Cardiac septum (tissue), 1 donor: Measurements from ENCODE around the gene MID1IP1. TPM values are rescaled to one million over a fixed set of nuclear protein-coding genes. Genes with fewer than 3 reads are reported as not detected.

ENCODE experiments used
- DNase-seq: peaks from one replicate; pipeline ENCODE4 v3.0.0-alpha.2; 2020; ENCODE audit warnings: low spot score
- intact Hi-C: fragments of 100-400 bp; cut with DNase I; formaldehyde crosslinking; loops from one replicate; pipeline ENCODE4 v1.14.0; 2022
- total RNA-seq: library from RNA; stranded (reverse); fragmentation: NEBNext Ultra II Directional; extraction: Animal tissue kit (Norgen Biotek cat#: 25700); gene quantifications from one replicate; pipeline ENCODE4 v1.2.1, GENCODE V29; 2021
- donor health status: DM: no; HTN: no; CAD: no.

The MID1IP1 gene
- total RNA-seq, 1 donor from 2014 or later = 31.4 TPM

DNA sequence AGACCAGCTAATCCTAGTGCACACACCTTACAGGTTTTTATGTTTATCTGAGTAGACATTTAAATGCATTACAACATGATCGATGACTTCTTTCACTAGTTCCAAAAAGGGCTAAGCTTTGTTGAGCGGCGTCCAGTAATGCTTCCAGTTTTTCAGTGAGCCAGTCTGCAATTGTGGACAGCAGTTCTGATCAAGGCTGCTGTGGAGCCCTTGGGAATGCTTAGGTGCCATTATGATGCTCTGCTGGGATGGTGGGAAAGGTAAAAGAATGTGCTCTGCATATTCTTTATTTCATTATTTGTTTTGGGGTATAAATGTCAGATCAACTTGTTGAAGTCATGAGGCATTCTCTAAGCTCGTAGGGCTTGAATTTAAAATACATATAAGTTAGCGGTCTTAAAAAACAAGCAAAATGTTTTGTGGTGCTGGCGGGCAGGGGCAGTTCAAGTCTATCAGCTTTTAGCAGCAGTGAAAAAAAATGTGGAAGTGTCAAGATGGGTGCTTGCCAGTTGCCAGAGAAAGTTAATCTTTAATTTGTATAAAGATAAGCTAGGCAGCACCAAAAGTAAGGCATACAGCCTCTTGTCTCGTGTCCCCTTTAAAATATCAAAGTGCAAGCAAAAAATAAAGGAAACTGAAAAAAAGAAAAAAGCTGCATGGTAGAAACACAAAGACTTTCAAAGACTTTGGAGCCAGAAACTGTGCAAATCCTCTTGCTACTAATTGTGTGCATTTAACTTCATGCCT lies 5.8 kb downstream of the MID1IP1 start:
- intact Hi-C loops = loop anchor here (5.0 to 10.0 kb wide), 3 partner anchors 40 to 348 kb away; no protein-coding TSS in a partner anchor
- no peak for DNase-seq

DNA sequence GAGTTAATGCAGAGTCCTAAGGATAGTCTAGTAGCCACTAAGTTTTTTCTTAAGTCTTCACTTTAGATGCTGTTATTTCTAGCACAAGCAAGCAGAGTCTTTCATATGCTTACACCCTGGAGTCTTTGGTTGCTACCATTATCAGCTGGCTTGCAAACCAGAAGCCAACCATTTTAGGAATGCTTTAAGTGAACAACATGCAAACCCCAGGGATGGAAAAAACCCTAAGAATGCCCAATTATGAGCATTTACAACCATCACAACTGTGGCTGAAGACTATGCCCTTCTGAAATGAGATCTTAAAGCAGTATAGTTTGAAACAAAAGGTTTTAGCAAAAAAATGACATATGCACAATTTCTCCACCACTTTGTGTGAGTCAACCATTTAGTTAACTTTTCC lies 6.6 kb downstream of the MID1IP1 start:
- intact Hi-C loops = loop anchor here (5.0 to 10.0 kb wide), 3 partner anchors 39 to 347 kb away; no protein-coding TSS in a partner anchor

DNA sequence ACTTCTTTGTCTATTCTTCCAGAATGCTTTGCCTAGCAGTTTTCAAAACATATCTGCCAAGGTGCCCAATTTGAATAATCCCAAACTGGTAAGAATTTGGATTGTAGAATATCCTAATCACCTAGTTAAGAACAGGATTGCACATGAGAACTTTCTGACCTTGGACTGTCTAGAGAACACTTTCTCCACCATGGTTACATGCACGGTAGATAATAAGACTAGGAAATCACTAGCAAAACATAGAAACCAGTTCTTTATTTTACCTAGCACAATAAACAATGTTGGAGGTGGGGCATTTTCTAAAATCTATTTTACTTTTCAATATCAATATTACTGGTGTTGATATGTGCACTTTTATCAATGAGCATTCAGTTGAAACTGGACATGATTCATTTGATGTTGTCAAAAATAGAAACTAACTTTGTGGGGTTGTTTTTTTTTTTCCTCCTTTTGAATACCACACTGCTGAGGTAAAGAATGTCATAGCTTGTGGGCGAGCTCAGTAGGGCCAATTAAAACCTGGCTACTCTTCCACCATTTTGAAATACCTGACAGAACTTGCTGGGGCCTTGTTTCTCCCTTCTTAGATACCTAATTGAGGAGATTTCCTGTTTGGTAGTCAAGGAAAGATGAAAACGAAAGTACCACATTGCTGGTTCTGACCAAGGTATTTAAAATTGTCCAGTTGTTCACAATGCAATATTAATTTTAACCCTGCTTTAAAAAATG lies 10.4 kb downstream of the MID1IP1 start:
- intact Hi-C loops = no loop called here
- DNase-seq = no peak

More for the DNA sequence above, 6.6 kb downstream of the MID1IP1 start:
- DNase-seq = no peak

DNA sequence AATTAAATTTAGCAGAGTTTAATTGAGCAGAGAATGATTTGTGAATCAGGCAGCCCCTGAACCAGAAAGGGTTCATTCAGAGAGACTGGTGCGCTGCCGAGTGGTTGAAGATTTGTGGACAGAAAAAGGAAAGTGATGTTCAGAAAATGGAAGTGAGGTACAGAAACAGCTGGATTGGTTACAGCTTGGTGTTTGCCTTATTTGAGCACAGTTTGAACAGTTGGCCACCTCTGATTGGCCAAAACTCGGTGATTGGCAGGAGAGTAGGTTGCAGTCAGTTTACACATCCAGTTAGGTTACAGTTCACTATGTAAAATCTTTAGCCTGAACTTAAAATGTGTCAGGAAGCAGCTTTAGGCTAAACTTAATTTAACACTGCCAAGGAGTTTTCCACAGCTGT lies 14.9 kb downstream of the MID1IP1 start:
- no peak for DNase-seq
- intact Hi-C loops = no loop called here

DNA sequence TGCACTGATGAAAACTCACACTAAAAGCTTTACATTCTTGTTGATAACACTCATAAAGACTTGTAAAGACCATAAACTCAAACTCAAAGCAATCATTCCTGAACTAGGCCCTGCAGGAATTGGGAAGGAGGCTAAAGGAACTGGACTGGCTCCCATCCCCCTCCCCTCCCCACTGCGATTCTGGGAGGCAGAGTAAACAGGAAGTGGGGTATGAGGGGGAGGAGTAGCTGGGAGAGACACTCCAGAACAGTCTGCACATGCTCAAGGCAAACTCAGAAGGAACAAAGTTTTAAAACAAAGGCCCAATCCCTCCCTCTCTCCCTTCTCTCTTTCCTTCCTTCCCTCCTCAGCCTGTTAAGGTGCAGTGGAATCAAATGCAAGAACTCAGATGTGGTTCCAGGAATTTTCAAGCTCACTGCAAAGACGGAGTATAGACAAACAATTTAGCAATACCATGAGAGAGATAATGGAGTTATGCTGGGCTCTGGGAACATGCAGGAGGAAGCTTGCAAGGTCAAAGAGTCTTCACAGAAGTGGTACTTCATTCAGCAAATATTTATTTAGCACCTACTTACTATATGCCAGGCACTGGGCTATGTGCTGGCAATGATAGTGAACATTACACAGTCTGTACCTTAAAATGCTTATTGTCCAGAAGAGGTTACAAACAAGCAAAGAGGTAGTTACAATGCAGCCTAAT lies 15.9 kb downstream of the MID1IP1 start:
- intact Hi-C loops = no loop called here
- DNase-seq = no peak

DNA sequence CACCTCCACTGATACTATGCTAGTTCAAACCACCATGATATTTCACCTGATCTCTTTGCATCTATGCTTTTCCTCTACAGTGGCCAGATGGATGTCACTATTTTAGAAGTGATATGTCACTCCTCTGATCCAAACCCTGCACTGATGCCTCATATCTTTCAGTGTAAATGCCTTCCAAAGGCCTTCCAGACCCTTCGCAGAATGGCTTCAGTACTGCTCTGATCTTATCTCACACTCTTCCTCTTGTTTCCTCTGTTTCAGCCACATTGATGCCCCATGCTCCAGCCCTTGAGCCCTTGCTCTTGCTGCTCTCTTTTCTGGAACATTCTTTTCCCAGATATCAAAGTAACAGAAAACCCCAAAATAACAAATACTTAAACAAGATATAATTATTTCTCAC lies 17.9 kb downstream of the MID1IP1 start:
- intact Hi-C loops = no loop called here

DNA sequence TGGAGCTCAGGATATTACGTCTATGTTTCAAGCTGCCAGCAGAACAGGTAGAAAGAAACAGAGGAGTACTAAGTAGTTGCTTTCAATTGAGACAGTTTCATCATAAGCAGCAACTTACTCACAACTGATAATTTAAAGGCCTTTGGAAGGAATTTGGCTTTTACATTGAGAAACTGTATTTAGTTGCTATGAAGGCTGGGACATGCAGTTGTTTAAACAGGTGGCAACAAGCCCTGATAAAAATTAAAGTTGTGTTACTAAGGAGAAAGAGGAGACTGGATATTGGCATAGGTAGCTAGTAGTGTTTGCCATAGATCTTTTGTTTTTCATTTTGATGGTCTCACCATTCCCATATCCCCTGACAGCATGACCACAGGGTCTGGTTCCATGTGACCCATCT lies 18.4 kb downstream of the MID1IP1 start:
- intact Hi-C loops = no loop called here
- no peak for DNase-seq

More for the DNA sequence above, 17.9 kb downstream of the MID1IP1 start:
- no peak for DNase-seq

DNA sequence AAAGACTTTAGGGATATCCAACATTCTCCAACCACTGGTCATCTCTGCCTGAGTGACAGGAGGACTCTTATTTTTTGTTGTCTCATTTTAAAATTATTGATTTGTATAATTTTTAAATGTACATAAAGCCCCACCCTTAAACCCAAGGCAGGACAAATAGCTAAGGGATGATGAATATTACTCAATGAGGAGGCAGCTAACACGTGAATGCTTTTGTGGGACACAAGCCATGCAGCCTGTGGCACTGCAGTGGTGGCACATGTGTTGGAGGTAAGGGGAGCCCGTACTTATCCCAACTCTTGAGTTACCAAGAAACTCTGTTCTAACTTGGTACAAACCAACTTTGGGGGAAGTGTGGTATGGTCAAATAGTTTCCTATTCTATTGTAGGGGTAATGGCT lies 19.5 kb downstream of the MID1IP1 start:
- intact Hi-C loops = no loop called here
- DNase-seq = no peak

DNA sequence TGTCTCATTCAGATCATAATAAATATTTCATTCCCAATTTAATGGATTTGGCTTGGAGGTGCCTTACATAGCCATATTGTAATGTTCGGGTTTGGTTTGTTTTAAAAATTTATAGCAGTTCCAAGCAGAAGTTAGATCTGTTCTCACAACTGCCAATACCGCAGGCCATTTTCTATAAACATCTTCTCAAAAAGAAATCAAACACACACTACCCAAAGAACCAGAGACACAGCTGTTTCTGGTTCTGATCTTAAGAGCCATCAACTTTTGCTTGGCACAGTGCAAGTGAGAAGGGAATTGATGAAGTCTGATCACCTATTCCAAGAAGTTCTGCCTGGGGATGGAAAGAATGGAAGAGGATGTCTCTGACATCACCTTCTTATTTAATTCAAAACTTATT lies 22.9 kb downstream of the MID1IP1 start:
- intact Hi-C loops = no loop called here
- DNase-seq = no peak

DNA sequence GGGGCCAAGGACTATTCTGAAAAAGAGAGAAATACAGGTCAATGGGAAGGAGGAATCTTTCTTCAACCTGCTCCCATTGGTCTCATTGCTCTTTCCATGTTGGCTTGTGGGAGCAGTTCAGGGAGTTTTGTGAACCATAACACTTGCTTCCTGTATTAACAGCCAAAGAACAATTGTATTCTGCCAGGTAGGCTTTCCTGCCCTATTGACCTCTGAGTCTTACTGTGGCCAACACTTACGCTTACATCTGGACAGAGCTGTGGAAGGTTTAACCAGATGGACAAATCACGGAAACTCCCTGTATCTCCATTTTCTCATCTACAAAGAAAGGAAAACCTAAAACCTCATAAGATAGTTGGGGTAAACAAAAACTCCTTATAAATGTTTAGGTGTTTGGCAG lies 30.7 kb downstream of the MID1IP1 start:
- intact Hi-C loops = no loop called here
- DNase-seq = no peak

DNA sequence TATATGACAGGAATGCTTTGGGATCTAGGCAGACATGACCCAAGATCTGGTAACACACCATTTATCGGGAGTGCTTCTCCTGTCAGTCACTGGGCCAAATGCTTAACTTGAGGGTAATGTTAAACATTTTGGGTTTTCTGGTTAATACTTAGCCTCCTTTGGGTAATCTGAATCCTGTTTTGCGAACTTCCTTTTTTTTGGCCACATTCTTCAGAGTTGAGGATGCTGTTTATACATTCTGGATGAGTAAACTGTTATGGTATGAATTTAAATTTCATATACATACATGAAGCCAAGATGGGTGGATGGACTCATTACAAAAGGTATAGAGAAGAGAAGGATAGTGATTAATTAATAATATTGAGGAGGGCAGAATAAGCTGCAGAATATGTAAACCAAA lies 36.1 kb downstream of the MID1IP1 start:
- DNase-seq = no peak
- intact Hi-C loops = no loop called here

DNA sequence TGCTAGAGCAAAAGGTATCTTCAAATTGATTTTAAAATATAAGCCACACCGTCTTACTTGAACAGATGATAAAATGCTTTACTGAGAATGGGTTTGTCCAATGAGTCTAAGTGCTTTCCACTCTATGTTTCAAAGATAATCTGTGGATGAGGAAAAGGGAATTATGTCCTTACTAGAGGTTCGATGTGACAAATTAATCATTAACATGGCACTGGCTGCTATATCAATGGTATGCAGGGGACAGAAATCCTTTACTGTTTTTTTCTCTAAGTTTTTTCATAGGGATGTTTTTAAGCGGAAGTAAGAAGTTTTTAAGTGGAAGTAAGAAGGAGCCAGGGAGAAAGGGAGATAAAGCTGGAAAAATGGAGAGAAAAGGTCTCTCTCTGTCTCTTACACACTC lies 38.0 kb downstream of the MID1IP1 start:
- DNase-seq = no peak
- intact Hi-C loops = no loop called here

DNA sequence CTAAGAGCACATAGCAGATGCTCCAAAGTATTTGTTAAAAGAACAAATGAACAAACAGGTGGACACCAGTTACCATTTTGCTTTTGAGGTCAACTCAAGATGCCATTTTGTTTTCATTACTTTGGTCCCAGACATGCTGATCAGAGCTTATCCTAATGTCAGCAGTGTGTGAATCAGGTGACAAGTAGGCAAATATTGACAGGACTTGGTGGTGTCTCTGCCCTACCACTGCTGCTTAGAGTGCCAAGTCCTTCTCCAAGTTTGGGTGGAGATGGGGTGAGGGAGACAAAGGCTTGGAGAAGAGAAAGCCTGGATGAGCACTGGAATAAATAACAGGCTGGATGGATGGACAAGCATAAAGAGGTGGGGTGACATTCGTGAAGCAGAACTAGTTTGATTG lies 38.7 kb downstream of the MID1IP1 start:
- intact Hi-C loops = no loop called here
- no peak for DNase-seq

DNA sequence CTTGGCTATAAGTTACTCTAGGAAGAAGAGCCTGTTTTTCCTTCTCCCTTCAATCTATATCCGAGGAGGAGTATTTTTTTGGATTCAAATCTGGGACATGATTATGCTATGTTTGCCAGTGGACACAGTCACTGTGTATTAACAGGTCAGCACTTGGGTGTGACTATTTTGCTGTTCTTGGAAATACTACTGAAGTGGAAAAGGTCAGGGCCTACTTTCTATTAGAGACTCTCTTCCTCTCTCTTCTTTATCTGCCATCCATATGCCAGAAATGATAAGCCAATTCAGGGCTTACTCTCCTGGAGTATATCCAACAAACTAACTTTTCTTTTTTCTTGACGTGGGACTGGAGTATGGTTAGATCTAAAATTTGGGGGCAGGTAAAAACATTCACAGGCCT lies 40.5 kb downstream of the MID1IP1 start:
- intact Hi-C loops = no loop called here
- DNase-seq = no peak

DNA sequence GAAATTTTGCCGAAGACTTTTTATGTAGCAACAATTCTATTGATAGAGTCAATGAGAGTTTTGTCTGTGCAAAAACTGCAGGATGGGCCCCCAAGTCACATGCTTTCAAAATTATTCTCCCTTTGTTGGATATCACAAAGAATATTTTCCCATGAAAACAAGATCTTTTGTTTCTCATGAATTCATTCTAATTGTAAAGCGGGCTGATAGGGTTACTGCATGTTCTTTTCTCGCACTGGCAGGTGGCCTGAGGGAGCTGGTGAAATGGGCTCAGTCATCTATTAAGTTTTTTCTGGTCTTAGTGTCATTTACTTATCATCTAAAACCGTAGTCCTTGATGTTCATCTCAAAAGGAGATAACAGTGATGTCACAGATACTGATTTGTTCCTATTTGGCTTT lies 44.2 kb downstream of the MID1IP1 start:
- DNase-seq = no peak
- intact Hi-C loops = loop anchor here (5.0 kb wide), 1 partner anchor 38 kb away; no protein-coding TSS in a partner anchor

DNA sequence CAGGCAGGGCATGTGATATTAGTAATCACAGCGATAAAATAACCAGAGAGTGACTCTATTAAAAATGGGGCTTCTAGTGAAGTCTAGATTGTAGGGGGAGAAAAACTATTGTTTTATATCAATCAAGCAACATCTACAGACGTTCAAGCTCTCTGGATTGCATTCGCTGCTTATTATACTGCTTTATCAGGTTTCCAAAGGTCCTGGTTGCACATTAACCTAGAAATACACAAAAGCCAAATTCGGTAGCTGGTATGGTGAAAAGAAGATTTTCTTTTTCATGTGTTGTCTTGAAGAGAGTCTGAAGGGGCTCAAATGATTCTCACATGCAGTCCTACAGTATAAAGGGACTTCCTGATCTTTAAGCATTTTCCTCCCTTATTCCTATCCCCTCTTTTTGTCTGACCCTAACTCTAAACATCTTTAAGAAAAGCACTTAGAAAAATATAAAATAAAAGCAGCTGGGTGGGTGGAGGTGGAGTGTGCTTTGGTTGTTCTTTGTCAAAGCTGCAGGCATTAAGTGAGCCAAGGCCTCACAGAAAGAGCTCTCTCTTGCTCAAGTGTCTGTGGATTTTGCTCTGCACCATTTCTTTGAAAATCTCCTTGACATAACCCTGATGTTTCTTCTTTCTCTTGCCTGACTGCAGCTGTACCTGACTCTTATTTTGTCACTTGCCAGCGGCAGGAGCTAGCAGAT lies 46.1 kb downstream of the MID1IP1 start:
- intact Hi-C loops = loop anchor here (5.0 kb wide), 1 partner anchor 40 kb away; no protein-coding TSS in a partner anchor
- no peak for DNase-seq

DNA sequence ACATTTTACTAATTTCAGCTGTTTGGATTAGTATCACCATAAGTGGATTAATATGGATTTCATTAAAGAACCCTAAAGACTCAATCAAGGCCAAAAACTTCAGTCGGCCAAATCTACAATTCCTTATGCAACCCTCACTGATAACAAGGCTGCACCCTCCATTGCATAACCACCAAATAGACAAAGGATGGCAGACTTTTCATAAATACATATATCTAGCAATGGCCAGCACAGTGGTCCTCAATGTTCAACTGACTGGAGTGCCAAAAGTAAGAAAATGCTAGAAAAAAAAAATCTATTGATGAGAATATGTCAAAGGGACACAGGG lies 46.6 kb downstream of the MID1IP1 start:
- no peak for DNase-seq
- intact Hi-C loops = loop anchor here (5.0 kb wide), 1 partner anchor 41 kb away; no protein-coding TSS in a partner anchor

DNA sequence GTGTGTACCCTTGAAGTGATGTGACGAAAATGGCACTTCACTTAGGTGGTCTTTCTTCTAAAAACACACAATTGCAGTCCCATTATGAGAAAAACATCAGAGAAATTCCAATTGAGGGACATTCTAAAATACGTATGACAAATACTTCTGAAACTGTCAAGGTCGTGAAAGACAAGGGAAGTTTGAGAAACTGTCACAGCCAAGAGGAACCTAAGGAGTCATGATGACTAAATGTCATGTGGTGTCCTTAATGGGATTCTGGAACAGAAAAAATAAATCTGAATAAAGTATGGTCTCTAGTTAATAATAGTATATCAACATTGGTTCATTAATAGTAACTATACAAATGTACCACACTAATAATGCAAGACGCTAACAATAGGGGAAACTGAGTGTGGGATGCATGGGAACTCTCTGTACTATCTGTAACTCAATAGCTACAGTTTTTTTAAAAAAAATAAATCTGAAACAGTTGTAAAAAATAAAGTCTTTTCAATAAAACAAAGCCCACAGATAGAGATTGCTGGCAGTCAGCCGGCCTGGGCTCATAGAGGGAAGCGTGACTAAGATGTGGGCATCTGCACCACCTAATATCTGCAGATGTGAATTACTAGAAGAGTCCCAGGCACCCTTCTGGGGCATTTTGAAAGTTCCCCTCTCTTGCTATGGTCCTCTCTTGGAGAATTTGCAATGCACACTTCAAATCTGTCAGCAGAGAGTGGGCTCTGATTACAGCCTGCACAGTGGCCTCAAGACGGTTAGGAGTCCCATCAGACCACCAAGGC lies 47.6 kb downstream of the MID1IP1 start:
- DNase-seq = no peak
- intact Hi-C loops = loop anchor here (5.0 kb wide), 1 partner anchor 42 kb away; no protein-coding TSS in a partner anchor
